CD8-positive, alpha-beta memory T cell (primary cell): ENCODE results near the gene LACC1. TPM values are rescaled to one million over a fixed set of nuclear protein-coding genes. Genes with fewer than 3 reads are reported as not detected.
A peak's percentile ranks its signal among the peaks of the same experiment; 100 is the strongest.

Experiments
- CTCF ChIA-PET: fragments of 350-600 bp; sonication (Branson Sonifier 250); formaldehyde crosslinking; loops from one replicate; lab custom pipeline; 2021; ENCODE audit warnings: antibody characterized with exemption; lab: Charles Lee
- POLR2A ChIA-PET: fragments of 350-600 bp; sonication (Branson Sonifier 250); formaldehyde crosslinking; loops from one replicate; lab custom pipeline; 2021; ENCODE audit warnings: antibody characterized with exemption; lab: Charles Lee
- DNase-seq, 5 donors: peaks; one replicate each; pipeline versions ENCODE4 v3.0.0 to v3.0.0-alpha.2; 2020 to 2022; ENCODE audit warnings: mixed read lengths in 1 of 5
- H3K27ac ChIP-seq: one replicate; pipeline ENCODE4 v1.7.0; 2013; ENCODE audit warnings: low read depth, mild to moderate bottlenecking, low read length, moderate library complexity
- H3K27me3 ChIP-seq: 2 replicates; pipeline ENCODE4 v1.7.0; 2013; ENCODE audit warnings: low read length, mild to moderate bottlenecking; ENCODE audit not compliant: insufficient read depth, poor library complexity, severe bottlenecking
- H3K36me3 ChIP-seq: 2 replicates; pipeline ENCODE4 v1.7.0; 2013; ENCODE audit warnings: mild to moderate bottlenecking, low read length, moderate library complexity; ENCODE audit not compliant: insufficient read depth
- H3K4me1 ChIP-seq: 2 replicates; pipeline ENCODE4 v1.7.0; 2013; ENCODE audit warnings: mild to moderate bottlenecking, low read length, moderate library complexity; ENCODE audit not compliant: insufficient read depth
- H3K4me3 ChIP-seq: 2 replicates; pipeline ENCODE4 v1.7.0; 2013; ENCODE audit warnings: mild to moderate bottlenecking, low read length
- H3K9me3 ChIP-seq: 2 replicates; pipeline ENCODE4 v1.7.0; 2013; ENCODE audit warnings: mild to moderate bottlenecking, low read length
- H3K27ac Mint-ChIP-seq, 8 donors: one replicate each; pipeline ENCODE4 v1.8.0; 2020 to 2021; ENCODE audit warnings: mixed read lengths in 8 of 8, mild to moderate bottlenecking in 6 of 8, inconsistent platforms in 3 of 8, moderate library complexity in 3 of 8
- H3K27me3 Mint-ChIP-seq, 2 donors: one replicate each; pipeline ENCODE4 v1.8.0; 2020 to 2021; ENCODE audit warnings: mixed read lengths in 2 of 2, mild to moderate bottlenecking in 1 of 2, moderate library complexity in 1 of 2
- H3K36me3 Mint-ChIP-seq, 3 donors: one replicate each; pipeline ENCODE4 v1.8.0; 2020 to 2021; ENCODE audit warnings: mixed read lengths in 3 of 3, inconsistent platforms in 1 of 3, mild to moderate bottlenecking in 1 of 3
- H3K4me1 Mint-ChIP-seq, 3 donors: one replicate each; pipeline ENCODE4 v1.8.0; 2020 to 2021; ENCODE audit warnings: mixed read lengths in 3 of 3, inconsistent platforms in 1 of 3, mild to moderate bottlenecking in 1 of 3
- H3K4me3 Mint-ChIP-seq, 7 donors: one replicate each; pipeline ENCODE4 v1.8.0; 2020 to 2021; ENCODE audit warnings: mixed read lengths in 7 of 7, mild to moderate bottlenecking in 6 of 7, moderate library complexity in 4 of 7, inconsistent platforms in 2 of 7
- H3K9me3 Mint-ChIP-seq, 5 donors: one replicate each; pipeline ENCODE4 v1.8.0; 2020 to 2022; ENCODE audit warnings: mixed read lengths in 5 of 5, mild to moderate bottlenecking in 3 of 5, moderate library complexity in 2 of 5, inconsistent platforms in 1 of 5
- polyA plus RNA-seq: library from polyadenylated mRNA; unstranded; fragments of 300-500 nt; fragmentation: Illumina TruSeq; gene quantifications from one replicate; pipeline ENCODE4 v1.2.3, GENCODE V29; 2021
- total RNA-seq, 2 experiments: library from RNA; stranded (reverse); gene quantifications; one replicate each; pipeline ENCODE4 v1.2.3, GENCODE V29; 2021

Gene LACC1
- total and polyA plus RNA-seq, 3 experiments from 2014 or later, result 1.7 to 7.0 (median 4.6) TPM

DNA sequence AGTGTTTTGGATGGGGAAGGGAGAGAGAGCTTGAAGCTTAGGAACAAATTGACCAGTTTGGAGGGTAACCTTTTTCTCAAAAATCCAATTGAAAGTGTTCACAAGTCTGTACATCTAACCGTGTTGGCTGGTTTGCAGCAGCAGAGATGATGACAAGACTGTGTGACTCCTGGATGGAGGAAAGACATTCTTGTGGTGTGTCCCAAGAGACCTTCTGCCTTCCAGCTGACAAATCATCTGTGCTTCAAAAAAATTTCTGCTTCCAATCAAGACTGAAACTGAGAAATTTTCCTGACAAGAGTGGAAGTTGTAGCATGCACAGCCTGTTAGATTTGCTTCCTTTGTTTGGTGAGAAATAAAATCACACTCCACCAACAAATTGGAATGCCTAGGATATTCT lies 56.2 kb downstream of the LACC1 start:
- CTCF ChIA-PET, result no interaction called here
- no peaks in the 10 kb centered on the region for H3K4me1 ChIP-seq
- Mint-ChIP-seq H3K27ac (no peak overlapping the region), H3K4me3 (no peak overlapping the region), H3K36me3 (no peaks in the 10 kb centered on the region), H3K9me3 (no peaks in the 10 kb centered on the region), H3K27me3 (peaks cover 2 to 9% of the 10 kb centered on the region in 2 donors), H3K4me1 (no peaks in the 10 kb centered on the region)
- POLR2A ChIA-PET, result no interaction called here
- no peak overlapping the region for H3K4me3 ChIP-seq
- H3K27me3 ChIP-seq, result no peaks in the 10 kb centered on the region
- no peak for DNase-seq
- no peak overlapping the region for H3K27ac ChIP-seq
- no peaks in the 10 kb centered on the region for H3K36me3 ChIP-seq
- no peaks in the 10 kb centered on the region for H3K9me3 ChIP-seq

- H3K36me3 ChIP-seq, result no peaks in the 10 kb centered on the region
- Mint-ChIP-seq H3K9me3 (no peaks in the 10 kb centered on the region), H3K4me1 (no peaks in the 10 kb centered on the region), H3K27me3 (peaks cover 2 to 9% of the 10 kb centered on the region in 2 donors), H3K27ac (no peak overlapping the region), H3K4me3 (no peak overlapping the region), H3K36me3 (no peaks in the 10 kb centered on the region)
- CTCF ChIA-PET, result no interaction called here
- POLR2A ChIA-PET, result no interaction called here
- no peak overlapping the region for H3K27ac ChIP-seq
- H3K4me3 ChIP-seq, result no peak overlapping the region
- DNase-seq, result no peak
- H3K9me3 ChIP-seq, result no peaks in the 10 kb centered on the region
- no peaks in the 10 kb centered on the region for H3K27me3 ChIP-seq
- H3K4me1 ChIP-seq, result no peaks in the 10 kb centered on the region
Measured at GRCh38 chr13:43936647-43937046, 56.9 kb downstream of the LACC1 start.

- Mint-ChIP-seq H3K36me3 (no peaks in the 10 kb centered on the region), H3K4me3 (no peak overlapping the region), H3K9me3 (no peaks in the 10 kb centered on the region), H3K27ac (no peak overlapping the region), H3K4me1 (no peaks in the 10 kb centered on the region), H3K27me3 (peaks cover 2 to 13% of the 10 kb centered on the region in 2 donors)
- ChIA-PET CTCF (no interaction called here), POLR2A (no interaction called here)
- H3K36me3 ChIP-seq, result no peaks in the 10 kb centered on the region
- H3K27ac ChIP-seq, result no peak overlapping the region
- no peak for DNase-seq
- H3K4me1 ChIP-seq, result no peaks in the 10 kb centered on the region
- no peaks in the 10 kb centered on the region for H3K27me3 ChIP-seq
- H3K4me3 ChIP-seq, result no peak overlapping the region
- H3K9me3 ChIP-seq, result no peaks in the 10 kb centered on the region
Measured at GRCh38 chr13:43937839-43938238, 58.1 kb downstream of the LACC1 start.

DNA sequence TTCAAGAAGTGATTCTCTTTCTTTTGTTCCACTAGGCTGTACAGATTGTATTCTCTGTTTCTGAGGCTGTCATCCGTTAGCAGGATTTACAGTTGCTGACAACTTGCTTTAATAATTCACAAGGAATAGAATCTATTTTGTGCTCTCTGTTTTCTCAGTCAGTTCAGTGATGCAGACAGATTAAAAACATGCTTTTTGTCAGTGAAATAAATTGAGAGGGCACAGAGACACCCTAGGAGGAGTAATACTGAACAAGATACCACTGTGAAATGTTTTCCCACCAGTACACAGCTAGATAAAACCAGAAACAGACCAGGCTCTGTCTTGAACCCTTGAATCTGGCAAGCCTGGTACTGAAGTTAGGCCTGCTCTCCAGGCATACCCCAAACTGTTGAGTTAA lies 58.7 kb downstream of the LACC1 start:
- Mint-ChIP-seq H3K27ac (no peak overlapping the region), H3K27me3 (peaks cover 3 to 15% of the 10 kb centered on the region in 2 donors), H3K9me3 (no peaks in the 10 kb centered on the region), H3K4me1 (no peaks in the 10 kb centered on the region), H3K36me3 (no peaks in the 10 kb centered on the region), H3K4me3 (no peak overlapping the region)
- Histone ChIP-seq H3K4me1 (no peaks in the 10 kb centered on the region), H3K4me3 (no peak overlapping the region), H3K9me3 (no peaks in the 10 kb centered on the region), H3K27ac (no peak overlapping the region), H3K27me3 (no peaks in the 10 kb centered on the region), H3K36me3 (no peaks in the 10 kb centered on the region)
- ChIA-PET CTCF (no interaction called here), POLR2A (no interaction called here)
- no peak for DNase-seq

DNA sequence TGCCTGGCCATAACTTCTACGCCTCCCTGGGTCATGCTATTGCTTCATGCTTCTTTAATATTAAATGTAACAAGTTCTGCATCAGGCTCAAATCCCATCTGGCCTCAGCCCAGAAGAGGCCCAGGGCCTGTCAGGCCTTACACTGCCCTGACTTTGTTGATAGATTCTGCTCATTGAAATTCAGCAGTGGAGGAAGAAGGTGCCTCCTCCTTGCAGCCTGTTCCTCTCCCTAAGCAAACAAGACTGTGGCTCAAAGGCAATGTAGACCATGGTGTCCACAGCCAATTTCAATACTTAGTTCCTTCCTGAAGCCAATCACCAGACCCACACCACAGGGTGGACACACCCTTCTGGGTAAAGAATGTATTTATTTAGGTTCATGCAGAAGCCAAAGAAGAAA lies 59.4 kb downstream of the LACC1 start:
- Mint-ChIP-seq H3K27me3 (peaks cover 3 to 15% of the 10 kb centered on the region in 2 donors), H3K36me3 (no peaks in the 10 kb centered on the region), H3K27ac (peak overlapping the region in 1 of 8 donors; percentile 29), H3K4me1 (no peaks in the 10 kb centered on the region), H3K4me3 (no peak overlapping the region), H3K9me3 (no peaks in the 10 kb centered on the region)
- H3K27me3 ChIP-seq, result no peaks in the 10 kb centered on the region
- ChIA-PET CTCF (no interaction called here), POLR2A (no interaction called here)
- H3K9me3 ChIP-seq, result no peaks in the 10 kb centered on the region
- DNase-seq, result no peak
- H3K27ac ChIP-seq, result no peak overlapping the region
- no peaks in the 10 kb centered on the region for H3K36me3 ChIP-seq
- H3K4me1 ChIP-seq, result no peaks in the 10 kb centered on the region
- no peak overlapping the region for H3K4me3 ChIP-seq

GRCh38 chr13:43942286-43942685 lies 62.6 kb downstream of the LACC1 start:
- Mint-ChIP-seq H3K4me3 (no peak overlapping the region), H3K9me3 (no peaks in the 10 kb centered on the region), H3K27me3 (peaks cover 1 to 6% of the 10 kb centered on the region in 2 donors), H3K36me3 (no peaks in the 10 kb centered on the region), H3K4me1 (no peaks in the 10 kb centered on the region), H3K27ac (no peak overlapping the region)
- ChIA-PET CTCF (no interaction called here), POLR2A (no interaction called here)
- Histone ChIP-seq H3K9me3 (no peaks in the 10 kb centered on the region), H3K27me3 (no peaks in the 10 kb centered on the region), H3K4me3 (no peak overlapping the region), H3K36me3 (no peaks in the 10 kb centered on the region), H3K27ac (no peak overlapping the region), H3K4me1 (no peaks in the 10 kb centered on the region)
- no peak for DNase-seq

Other genes with a start within 250 kb of the LACC1 start
- gene ENOX1, start 92.9 kb upstream of the LACC1 start, total RNA-seq, result under 1 TPM; 0.18 to 0.29 TPM
- not detected for gene ENOX1, start 92.9 kb upstream of the LACC1 start, polyA plus RNA-seq
- 1 to 10 TPM; 2.4 to 3.7 TPM for gene CCDC122, start 164 bp upstream of the LACC1 start, total RNA-seq
- 1.1 TPM for gene CCDC122, start 164 bp upstream of the LACC1 start, polyA plus RNA-seq